CD4-positive, alpha-beta T cell (primary cell): ENCODE data around the gene TRAF3. TPM values are rescaled to one million over a fixed set of nuclear protein-coding genes. Genes with fewer than 3 reads are reported as not detected.

Source experiments
- ATAC-seq: fragments of 200-7000 bp; cut with Tn5 transposase; one replicate; pipeline ENCODE4 v1.10.0; 2022; ENCODE audit warnings: mild to moderate bottlenecking; ENCODE audit not compliant: poor library complexity
- CTCF ChIA-PET: fragments of 350-600 bp; sonication (Branson Sonifier 250); formaldehyde crosslinking; loops from one replicate; lab custom pipeline; 2021; ENCODE audit warnings: antibody characterized with exemption, inconsistent platforms; lab: Charles Lee
- POLR2A ChIA-PET: fragments of 350-600 bp; sonication (Branson Sonifier 250); formaldehyde crosslinking; loops from one replicate; lab custom pipeline; 2021; ENCODE audit warnings: antibody characterized with exemption, inconsistent platforms; lab: Charles Lee
- DNase-seq, 14 experiments: peaks; one replicate each; pipeline ENCODE4 v3.0.0-alpha.2; 2013 to 2020; ENCODE audit warnings: mixed read lengths in 2 of 14
- H3K27ac ChIP-seq, 2 donors: one replicate each; pipeline versions ENCODE4 v1.5.1 to v1.7.0; 2013; ENCODE audit warnings: low read length in 2 of 2, low read depth in 1 of 2, mild to moderate bottlenecking in 1 of 2
- H3K27me3 ChIP-seq, 2 experiments: 1 replicate in 1 of 2; 2 replicates in 1 of 2; pipeline versions ENCODE4 v1.6.1 to v1.7.0; 2013; ENCODE audit warnings: low read length in 2 of 2, control low read depth in 1 of 2, mild to moderate bottlenecking in 1 of 2, moderate library complexity in 1 of 2; ENCODE audit not compliant: insufficient read depth in 2 of 2, control insufficient read depth in 1 of 2
- H3K36me3 ChIP-seq: one replicate; pipeline ENCODE4 v1.6.1; 2013; ENCODE audit warnings: low read length, control low read depth; ENCODE audit not compliant: insufficient read depth
- H3K4me1 ChIP-seq: one replicate; pipeline ENCODE4 v1.6.1; 2013; ENCODE audit warnings: low read length, control low read depth; ENCODE audit not compliant: insufficient read depth
- H3K4me3 ChIP-seq: one replicate; pipeline ENCODE4 v1.5.1; 2013; ENCODE audit warnings: mild to moderate bottlenecking, low read length, moderate library complexity
- H3K9me3 ChIP-seq, 2 experiments: 1 replicate in 1 of 2; 2 replicates in 1 of 2; pipeline versions ENCODE4 v1.6.1 to v1.7.0; 2013; ENCODE audit warnings: low read length in 2 of 2, mild to moderate bottlenecking in 2 of 2, control low read depth in 1 of 2, moderate library complexity in 1 of 2; ENCODE audit not compliant: control insufficient read depth in 1 of 2, insufficient read depth in 1 of 2
- H3K27ac Mint-ChIP-seq: one replicate; pipeline ENCODE4 v1.8.0; 2020; ENCODE audit warnings: mixed read lengths
- H3K27me3 Mint-ChIP-seq: one replicate; pipeline ENCODE4 v1.8.0; 2021; ENCODE audit warnings: mixed read lengths
- H3K36me3 Mint-ChIP-seq: one replicate; pipeline ENCODE4 v1.8.0; 2021; ENCODE audit warnings: low read depth, mixed read lengths
- H3K4me1 Mint-ChIP-seq: one replicate; pipeline ENCODE4 v1.8.0; 2021; ENCODE audit warnings: low read depth, mixed read lengths
- H3K4me3 Mint-ChIP-seq: one replicate; pipeline ENCODE4 v1.8.0; 2020; ENCODE audit warnings: mild to moderate bottlenecking, mixed read lengths
- H3K9me3 Mint-ChIP-seq: one replicate; pipeline ENCODE4 v1.8.0; 2020; ENCODE audit warnings: mixed read lengths
- intact Hi-C, 2 experiments: fragments of 100-400 bp; cut with DNase I in 1 of 2; cut with micrococcal nuclease in 1 of 2; formaldehyde crosslinking; loops; one replicate each; pipeline versions ENCODE4 v1.15.1 to v1.9.0; 2023 to 2025; cut with DNase I, micrococcal nuclease
- total RNA-seq, 174 experiments: library from RNA in 2 of 174; stranded (reverse) in 2 of 174; gene quantifications; one replicate each; pipeline ENCODE4 v1.2.3 and lab custom pipeline; 2021 to 2026
- TF ChIP-seq, protein P1 (sequence below): fragments of 200-600 bp; IDR thresholded peaks from one replicate; pipeline ENCODE4 v1.8.0; 2022; ENCODE audit warnings: antibody characterized with exemption, mild to moderate bottlenecking

Gene TRAF3
- total RNA-seq, 2 experiments from 2014 or later: 27.1 to 32.4 TPM

DNA sequence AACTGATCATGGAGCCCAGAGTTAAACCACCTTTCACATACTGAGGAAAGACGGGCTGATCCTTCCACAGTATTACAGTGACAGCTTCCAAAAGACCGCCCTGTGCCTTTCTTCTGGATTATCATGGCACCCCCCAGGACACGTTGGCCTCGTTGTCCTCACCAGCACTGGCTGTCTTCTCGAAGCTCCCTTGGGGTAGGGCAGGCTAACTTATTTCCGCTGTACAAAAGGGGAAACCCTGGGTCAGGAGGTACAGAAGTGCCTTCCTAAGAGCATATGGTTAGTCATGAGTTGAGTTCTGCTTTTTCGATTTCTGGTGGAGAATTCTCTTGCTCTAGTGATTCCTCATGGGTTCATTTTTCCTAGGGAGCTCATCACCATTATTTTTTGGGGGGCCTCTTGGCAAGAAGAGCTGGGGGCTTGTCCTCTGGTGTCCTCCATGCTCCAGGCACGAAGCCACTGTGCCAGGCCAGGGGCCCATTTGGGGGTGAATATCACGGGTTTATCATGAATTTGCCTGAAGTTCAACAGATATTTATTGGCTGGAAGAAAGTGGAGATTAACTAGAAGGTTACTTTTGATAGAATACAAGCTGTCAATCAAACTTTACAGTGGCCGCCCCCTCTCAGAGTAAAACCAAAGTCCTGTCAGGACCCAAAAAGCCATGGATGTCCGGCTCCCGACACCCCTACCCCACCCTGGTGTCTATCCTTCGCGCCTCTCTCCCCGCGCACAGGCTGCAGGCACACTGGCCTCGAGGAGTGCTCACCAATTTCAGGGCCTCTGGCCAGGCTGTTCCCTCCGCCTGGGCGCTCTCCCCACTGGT, 8.8 kb upstream of the TRAF3 start:
- POLR2A ChIA-PET: no interaction called here
- ATAC-seq (no peak), DNase-seq (peak in 2 of 14 experiments; percentile 64 to 68)
- Histone ChIP-seq H3K4me3 (no peak overlapping the region), H3K27me3 (peaks cover 0 to 3% of the 10 kb centered on the region in 2 experiments), H3K36me3 (no peaks in the 10 kb centered on the region), H3K4me1 (no peaks in the 10 kb centered on the region), H3K9me3 (no peaks in the 10 kb centered on the region), H3K27ac (no peak overlapping the region)
- CTCF ChIA-PET: no interaction called here
- Mint-ChIP-seq H3K27ac (no peak overlapping the region), H3K27me3 (no peaks in the 10 kb centered on the region), H3K9me3 (no peaks in the 10 kb centered on the region), H3K4me1 (no peaks in the 10 kb centered on the region), H3K4me3 (no peak overlapping the region), H3K36me3 (no peaks in the 10 kb centered on the region)
- TF ChIP-seq, protein P1, sequence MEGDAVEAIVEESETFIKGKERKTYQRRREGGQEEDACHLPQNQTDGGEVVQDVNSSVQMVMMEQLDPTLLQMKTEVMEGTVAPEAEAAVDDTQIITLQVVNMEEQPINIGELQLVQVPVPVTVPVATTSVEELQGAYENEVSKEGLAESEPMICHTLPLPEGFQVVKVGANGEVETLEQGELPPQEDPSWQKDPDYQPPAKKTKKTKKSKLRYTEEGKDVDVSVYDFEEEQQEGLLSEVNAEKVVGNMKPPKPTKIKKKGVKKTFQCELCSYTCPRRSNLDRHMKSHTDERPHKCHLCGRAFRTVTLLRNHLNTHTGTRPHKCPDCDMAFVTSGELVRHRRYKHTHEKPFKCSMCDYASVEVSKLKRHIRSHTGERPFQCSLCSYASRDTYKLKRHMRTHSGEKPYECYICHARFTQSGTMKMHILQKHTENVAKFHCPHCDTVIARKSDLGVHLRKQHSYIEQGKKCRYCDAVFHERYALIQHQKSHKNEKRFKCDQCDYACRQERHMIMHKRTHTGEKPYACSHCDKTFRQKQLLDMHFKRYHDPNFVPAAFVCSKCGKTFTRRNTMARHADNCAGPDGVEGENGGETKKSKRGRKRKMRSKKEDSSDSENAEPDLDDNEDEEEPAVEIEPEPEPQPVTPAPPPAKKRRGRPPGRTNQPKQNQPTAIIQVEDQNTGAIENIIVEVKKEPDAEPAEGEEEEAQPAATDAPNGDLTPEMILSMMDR: no peak
- intact Hi-C loops: no loop called here

DNA sequence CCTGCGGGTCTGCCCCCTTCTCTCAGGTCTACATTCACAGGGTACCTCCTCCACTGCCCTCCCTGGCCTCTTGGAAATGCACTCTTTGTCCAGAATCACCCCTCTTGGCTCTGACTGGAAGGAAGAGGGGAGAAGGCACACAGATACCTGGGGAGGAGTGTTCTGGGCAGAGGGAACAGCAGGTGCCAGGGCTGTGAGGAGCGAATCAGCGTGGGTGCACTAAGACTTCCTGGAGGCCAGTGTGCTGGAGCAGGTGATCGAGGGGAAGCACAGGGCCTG, 8.3 kb upstream of the TRAF3 start:
- DNase-seq (no peak), ATAC-seq (no peak)
- Mint-ChIP-seq H3K4me1 (no peaks in the 10 kb centered on the region), H3K36me3 (no peaks in the 10 kb centered on the region), H3K4me3 (no peak overlapping the region), H3K9me3 (no peaks in the 10 kb centered on the region), H3K27ac (no peak overlapping the region), H3K27me3 (no peaks in the 10 kb centered on the region)
- POLR2A ChIA-PET: no interaction called here
- H3K4me3 ChIP-seq: no peak overlapping the region
- CTCF ChIA-PET: no interaction called here
- H3K36me3 ChIP-seq: no peaks in the 10 kb centered on the region
- no peaks in the 10 kb centered on the region for H3K9me3 ChIP-seq
- H3K27ac ChIP-seq: no peak overlapping the region
- intact Hi-C loops: no loop called here
- H3K4me1 ChIP-seq: no peaks in the 10 kb centered on the region
- no peaks in the 10 kb centered on the region for H3K27me3 ChIP-seq
- TF ChIP-seq, protein P1: no peak

DNA sequence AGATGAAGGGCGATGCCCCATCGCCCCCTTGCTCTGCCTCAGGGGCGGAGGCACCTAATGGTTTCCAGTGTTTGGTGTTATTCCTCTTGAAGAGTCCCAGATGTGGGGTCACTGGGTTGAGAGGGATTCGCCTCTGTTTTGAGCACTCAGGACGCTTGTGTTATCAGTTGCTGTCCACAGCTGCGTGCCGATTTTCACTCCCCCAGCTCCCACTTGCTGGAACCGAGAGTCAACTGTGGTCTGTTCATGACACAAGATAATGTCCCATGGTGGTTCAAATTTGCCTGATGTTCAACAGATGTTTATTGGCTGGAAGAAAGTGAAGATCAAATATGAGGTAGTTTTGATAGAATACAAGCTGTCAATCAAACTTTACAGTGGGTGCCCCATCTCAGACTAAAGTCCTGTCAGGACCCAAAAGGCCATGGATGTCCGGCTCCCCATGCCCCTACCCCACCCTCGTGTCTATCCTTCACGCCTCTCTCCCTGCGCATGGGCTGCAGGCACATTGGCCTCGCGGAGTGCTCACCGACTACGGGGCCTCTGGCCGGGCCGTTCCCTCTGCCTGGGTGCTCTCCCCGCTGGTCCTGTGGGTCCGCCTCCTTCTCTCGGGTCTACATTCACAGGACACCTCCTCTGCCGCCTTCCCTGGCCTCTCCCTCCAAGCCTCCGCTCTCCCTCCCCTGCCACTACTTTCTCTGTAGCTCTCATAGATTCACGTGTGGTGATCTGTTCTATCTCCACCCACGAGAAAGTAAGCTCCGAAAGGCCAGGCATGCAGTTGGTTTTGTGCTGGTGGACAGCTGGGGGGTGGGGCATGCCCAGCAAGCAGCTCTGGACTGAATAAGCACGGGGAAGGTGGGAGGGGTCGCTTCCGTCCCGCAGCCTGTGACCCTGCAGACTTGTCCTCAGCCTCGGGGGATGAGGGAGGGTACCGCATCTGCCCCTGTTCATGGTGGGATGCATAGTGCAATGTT, 6.8 kb upstream of the TRAF3 start:
- Histone ChIP-seq H3K36me3 (no peaks in the 10 kb centered on the region), H3K27ac (no peak overlapping the region), H3K9me3 (no peaks in the 10 kb centered on the region), H3K27me3 (no peaks in the 10 kb centered on the region), H3K4me3 (no peak overlapping the region), H3K4me1 (peaks cover 14% of the 10 kb centered on the region)
- Mint-ChIP-seq H3K9me3 (no peaks in the 10 kb centered on the region), H3K27me3 (no peaks in the 10 kb centered on the region), H3K4me3 (no peak overlapping the region), H3K27ac (no peak overlapping the region), H3K4me1 (peaks cover 7% of the 10 kb centered on the region), H3K36me3 (no peaks in the 10 kb centered on the region)
- ChIA-PET POLR2A (no interaction called here), CTCF (interaction anchor here (0.6 kb wide), 1 partner anchor 115 kb away, joined by 3 read pairs; no protein-coding TSS in a partner anchor)
- intact Hi-C loops: loop anchor here (5.0 to 10.0 kb wide), 2 partner anchors 73 to 176 kb away; partner anchors contain the start of gene RCOR1 (in 1 of the 2)
- ATAC-seq (no peak), DNase-seq (no peak)
- TF ChIP-seq, protein P1: no peak
